Mesenchymal stem cell (in vitro differentiated cells and primary cell): ENCODE measurements around the gene TMSB4X.
"Not testable (repeated sequence)": the region's sequence is repeated elsewhere in the genome, so short reads cannot be mapped to it uniquely, and the experiment has no call there.

Experiments
- DNase-seq: peaks from one replicate; pipeline ENCODE4 v3.0.0-alpha.2; 2013
- H2AFZ ChIP-seq: one replicate; pipeline ENCODE4 v1.6.1; 2013; ENCODE audit warnings: low read depth, mild to moderate bottlenecking, control low read depth, inconsistent platforms, low read length, moderate library complexity
- H2AK5ac ChIP-seq: 2 replicates; pipeline ENCODE4 v1.6.1; 2013; ENCODE audit warnings: low read length, moderate library complexity, mild to moderate bottlenecking, inconsistent platforms; ENCODE audit not compliant: severe bottlenecking
- H2BK120ac ChIP-seq: one replicate; pipeline ENCODE4 v1.6.1; 2013; ENCODE audit warnings: low read depth, mild to moderate bottlenecking, inconsistent platforms, low read length, moderate library complexity
- H2BK12ac ChIP-seq, 2 experiments: one replicate each; pipeline ENCODE4 v1.6.1; 2013; ENCODE audit warnings: inconsistent platforms in 2 of 2, low read length in 2 of 2, mild to moderate bottlenecking in 2 of 2, moderate library complexity in 2 of 2, control low read depth in 1 of 2
- H2BK15ac ChIP-seq: one replicate; pipeline ENCODE4 v1.6.1; 2013; ENCODE audit warnings: mild to moderate bottlenecking, low read depth, inconsistent platforms; ENCODE audit not compliant: poor library complexity, severe bottlenecking
- H2BK5ac ChIP-seq: 2 replicates; pipeline ENCODE4 v1.6.1; 2013; ENCODE audit warnings: low read depth, mild to moderate bottlenecking, low read length, control low read depth, inconsistent platforms; ENCODE audit not compliant: poor library complexity, severe bottlenecking
- H3K14ac ChIP-seq, 2 experiments: one replicate each; pipeline ENCODE4 v1.6.1; 2013; ENCODE audit warnings: inconsistent platforms in 2 of 2, low read length in 2 of 2, control low read depth in 1 of 2, mild to moderate bottlenecking in 1 of 2, moderate library complexity in 1 of 2
- H3K18ac ChIP-seq, 2 experiments: one replicate each; pipeline ENCODE4 v1.6.1; 2013; ENCODE audit warnings: inconsistent platforms in 2 of 2, low read length in 2 of 2, control low read depth in 1 of 2, low read depth in 1 of 2, mild to moderate bottlenecking in 1 of 2
- H3K23ac ChIP-seq, 2 experiments: one replicate each; pipeline ENCODE4 v1.6.1; 2013; ENCODE audit warnings: inconsistent platforms in 2 of 2, low read length in 2 of 2, mild to moderate bottlenecking in 2 of 2, moderate library complexity in 2 of 2, control low read depth in 1 of 2
- H3K27ac ChIP-seq: 2 replicates; pipeline ENCODE4 v1.5.1; 2013; ENCODE audit warnings: mild to moderate bottlenecking, moderate library complexity, low read length, control low read depth, inconsistent platforms; ENCODE audit not compliant: poor library complexity, severe bottlenecking
- H3K27me3 ChIP-seq, 2 experiments: 2 replicates each; pipeline versions ENCODE4 v1.6.1 to v1.7.0; 2013; ENCODE audit warnings: low read length in 2 of 2, mild to moderate bottlenecking in 2 of 2, moderate library complexity in 2 of 2, control low read depth in 1 of 2, inconsistent platforms in 1 of 2; ENCODE audit not compliant: control insufficient read depth in 1 of 2, insufficient read depth in 1 of 2
- H3K36me3 ChIP-seq, 2 experiments: 2 replicates each; pipeline versions ENCODE4 v1.6.1 to v1.7.0; 2013; ENCODE audit warnings: low read length in 2 of 2, control low read depth in 1 of 2, inconsistent platforms in 1 of 2, low read depth in 1 of 2, mild to moderate bottlenecking in 1 of 2; ENCODE audit not compliant: insufficient read depth in 2 of 2, control insufficient read depth in 1 of 2
- H3K4ac ChIP-seq, 2 experiments: one replicate each; pipeline ENCODE4 v1.6.1; 2013; ENCODE audit warnings: inconsistent platforms in 2 of 2, low read length in 2 of 2, mild to moderate bottlenecking in 2 of 2, moderate library complexity in 2 of 2, control low read depth in 1 of 2, low read depth in 1 of 2
- H3K4me1 ChIP-seq: 2 replicates; pipeline ENCODE4 v1.6.1; 2013; ENCODE audit warnings: low read depth, low read length, control low read depth; ENCODE audit not compliant: control insufficient read depth, insufficient read depth
- H3K4me2 ChIP-seq: 2 replicates; pipeline ENCODE4 v1.6.1; 2013; ENCODE audit warnings: low read length, mild to moderate bottlenecking, inconsistent platforms; ENCODE audit not compliant: poor library complexity, severe bottlenecking
- H3K4me3 ChIP-seq, 2 experiments: 2 replicates each; pipeline versions ENCODE4 v1.5.1 to v1.7.0; 2013; ENCODE audit warnings: low read length in 2 of 2, mild to moderate bottlenecking in 2 of 2, control low read depth in 1 of 2, low read depth in 1 of 2; ENCODE audit not compliant: insufficient read depth in 1 of 2
- H3K79me1 ChIP-seq: replicated peaks from 2 replicates; pipeline ENCODE4 v1.6.1; 2013; ENCODE audit warnings: mild to moderate bottlenecking, control low read depth, low read length, inconsistent platforms; ENCODE audit not compliant: poor library complexity, severe bottlenecking
- H3K9ac ChIP-seq: 2 replicates; pipeline ENCODE4 v1.7.0; 2013; ENCODE audit warnings: mild to moderate bottlenecking, low read length, moderate library complexity
- H3K9me3 ChIP-seq: 2 replicates; pipeline ENCODE4 v1.7.0; 2013; ENCODE audit warnings: mild to moderate bottlenecking, low read length; ENCODE audit not compliant: control insufficient read depth
- H4K8ac ChIP-seq: one replicate; pipeline ENCODE4 v1.6.1; 2013; ENCODE audit warnings: inconsistent platforms, mild to moderate bottlenecking, low read length, moderate library complexity
- H4K91ac ChIP-seq: one replicate; pipeline ENCODE4 v1.6.1; 2013; ENCODE audit warnings: mild to moderate bottlenecking, low read length, inconsistent platforms
- WGBS: methylation state at CpG from one replicate; pipeline ENCODE4 v1.1.7; 2013; ENCODE audit warnings: mixed read lengths; 5-methylcytosine and 5-hydroxymethylcytosine counted together

The TMSB4X gene

DNA sequence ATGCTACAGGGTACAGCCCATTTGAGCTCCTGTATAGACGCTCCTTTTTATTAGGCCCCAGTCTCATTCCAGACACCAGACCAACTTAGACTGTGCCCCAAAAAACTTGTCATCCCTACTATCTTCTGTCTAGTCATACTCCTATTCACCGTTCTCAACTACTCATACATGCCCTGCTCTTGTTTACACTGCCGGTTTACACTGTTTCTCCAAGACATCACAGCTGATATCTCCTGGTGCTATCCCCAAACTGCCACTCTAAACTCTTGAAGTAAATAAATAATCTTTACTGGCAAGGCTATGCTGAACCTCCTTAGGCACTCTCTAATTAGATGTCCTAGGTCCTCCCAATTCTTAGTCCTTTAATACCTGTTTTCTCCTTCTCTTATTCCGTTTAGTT lies 30.5 kb upstream of the TMSB4X start:
- not testable (repeated sequence) for H3K23ac ChIP-seq, H3K18ac ChIP-seq, H3K9me3 ChIP-seq, H2BK120ac ChIP-seq, H3K4me3 ChIP-seq, H2BK12ac ChIP-seq, H3K4ac ChIP-seq, H3K14ac ChIP-seq, H2BK5ac ChIP-seq, H2AFZ ChIP-seq, H2AK5ac ChIP-seq, H3K4me1 ChIP-seq, H3K36me3 ChIP-seq, H3K27ac ChIP-seq, H4K8ac ChIP-seq, H4K91ac ChIP-seq, H3K4me2 ChIP-seq, H3K79me1 ChIP-seq, DNase-seq, H2BK15ac ChIP-seq, H3K9ac ChIP-seq
- H3K27me3 ChIP-seq: peaks cover 0 to 11% of the 10 kb centered on the region in 2 experiments
- 42% methylated on average over 3 of the region's 4 CpGs for WGBS

DNA sequence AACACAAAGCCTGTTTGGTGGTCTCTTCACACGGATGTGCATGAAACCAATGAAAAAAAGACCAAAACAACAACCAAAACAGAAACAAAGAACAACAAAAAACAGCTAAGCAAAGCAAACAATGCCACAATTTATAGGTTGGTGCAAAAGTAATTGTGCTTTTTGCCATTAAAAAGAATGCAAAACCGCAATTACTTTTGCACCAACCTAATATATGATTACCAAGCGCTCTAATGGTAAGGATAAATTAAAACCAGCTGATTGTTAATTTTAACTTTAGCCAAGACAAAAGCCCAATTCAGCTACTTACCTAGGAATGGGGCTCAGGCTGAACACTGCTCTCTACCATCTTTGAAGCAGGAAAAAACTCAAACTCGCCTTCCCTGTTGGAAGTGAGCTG lies 29.4 kb upstream of the TMSB4X start:
- H3K27ac ChIP-seq: no peak overlapping the region
- no peak overlapping the region for H3K18ac ChIP-seq
- no peak overlapping the region for H2AK5ac ChIP-seq
- peaks cover 2% of the 10 kb centered on the region for H3K4me1 ChIP-seq
- H3K9me3 ChIP-seq: no peaks in the 10 kb centered on the region
- H3K36me3 ChIP-seq: no peaks in the 10 kb centered on the region
- no peak overlapping the region for H3K14ac ChIP-seq
- H3K9ac ChIP-seq: no peak overlapping the region
- no peak overlapping the region for H2AFZ ChIP-seq
- H2BK5ac ChIP-seq: no peak overlapping the region
- H3K79me1 ChIP-seq: no peaks in the 10 kb centered on the region
- no peak overlapping the region for H4K8ac ChIP-seq
- no peak overlapping the region for H3K23ac ChIP-seq
- DNase-seq: no peak
- WGBS: no CpG with 5 or more reads among the region's 4 CpGs
- H3K4me2 ChIP-seq: no peak overlapping the region
- no peak overlapping the region for H4K91ac ChIP-seq
- H2BK15ac ChIP-seq: no peak overlapping the region
- H3K4me3 ChIP-seq: no peak overlapping the region
- H3K27me3 ChIP-seq: peaks cover 0 to 11% of the 10 kb centered on the region in 2 experiments
- H2BK120ac ChIP-seq: no peak overlapping the region
- no peak overlapping the region for H3K4ac ChIP-seq
- H2BK12ac ChIP-seq: no peak overlapping the region

DNA sequence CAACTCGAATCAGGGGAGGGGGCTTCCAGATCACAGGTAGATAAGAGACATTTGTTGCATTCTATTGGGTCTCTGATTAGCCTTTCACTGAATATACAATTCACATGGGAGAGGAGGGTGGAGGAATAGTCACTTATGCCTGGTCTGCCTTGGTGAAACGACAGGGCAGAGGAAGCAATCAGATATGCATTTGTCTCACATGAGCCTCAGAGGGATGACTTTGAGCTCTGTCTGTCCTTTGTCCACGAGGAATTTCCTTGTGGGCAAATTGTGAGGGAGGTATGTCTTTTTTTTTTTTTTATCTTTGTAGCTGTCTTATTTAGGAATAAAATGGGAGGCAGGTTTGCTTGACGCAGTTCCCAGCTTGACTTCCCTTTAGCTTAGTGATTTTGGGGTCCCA lies 28.5 kb upstream of the TMSB4X start:
- Histone ChIP-seq H2AK5ac (peak overlapping the region; percentile 21), H3K4me3 (no peak overlapping the region), H3K23ac (no peak overlapping the region), H3K4ac (peak overlapping the region in 1 of 2 experiments; percentile 16), H3K27ac (no peak overlapping the region), H4K8ac (no peak overlapping the region), H3K9me3 (no peaks in the 10 kb centered on the region), H2BK5ac (no peak overlapping the region), H3K4me2 (no peak overlapping the region), H4K91ac (no peak overlapping the region), H3K79me1 (no peaks in the 10 kb centered on the region), H2BK15ac (no peak overlapping the region), H3K9ac (peak overlapping the region; percentile 39), H2BK120ac (no peak overlapping the region), H3K4me1 (peaks cover 2% of the 10 kb centered on the region), H3K18ac (peak overlapping the region in 1 of 2 experiments; percentile 40), H3K14ac (no peak overlapping the region), H2AFZ (no peak overlapping the region), H3K36me3 (no peaks in the 10 kb centered on the region), H2BK12ac (no peak overlapping the region), H3K27me3 (peaks cover 0 to 11% of the 10 kb centered on the region in 2 experiments)
- WGBS: 72% methylated on average over 2 of the region's 4 CpGs
- DNase-seq: peak; percentile 13

DNA sequence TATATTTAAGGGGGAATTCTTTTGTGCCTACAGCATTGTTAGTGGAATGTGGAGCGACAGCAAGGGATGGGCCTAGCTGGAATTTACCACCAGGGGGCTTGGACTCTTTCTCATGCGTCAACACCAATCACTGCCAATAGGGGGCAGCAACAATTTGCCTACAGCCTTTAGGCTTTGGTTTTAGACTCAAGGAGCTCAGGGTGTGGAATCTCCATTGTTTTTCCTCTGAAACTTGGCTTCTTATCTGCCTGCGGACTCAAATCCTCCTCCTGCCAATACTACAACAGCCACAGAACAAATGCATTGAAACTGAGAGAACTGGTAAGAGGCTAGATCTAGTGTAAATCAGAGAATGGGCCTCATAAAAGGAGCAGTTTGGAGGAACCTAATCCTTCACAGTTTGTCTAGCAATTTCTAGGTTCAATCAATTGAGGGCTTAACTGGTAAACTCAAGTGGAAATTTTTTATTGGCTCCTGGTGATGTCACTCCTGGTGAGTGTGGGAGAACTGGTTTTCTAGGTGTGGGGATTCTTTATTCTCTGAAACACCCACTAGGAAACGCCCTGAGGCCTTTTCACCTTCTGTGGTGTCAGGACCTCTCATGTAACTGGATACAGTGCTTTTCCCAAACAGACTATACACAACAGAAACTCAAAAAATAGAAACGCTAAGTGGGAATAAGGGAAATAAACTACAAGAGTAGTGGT lies 27.9 kb upstream of the TMSB4X start:
- H2BK12ac ChIP-seq: no peak overlapping the region
- peak overlapping the region in 1 of 2 experiments; percentile 80 for H3K4ac ChIP-seq
- WGBS: 33% methylated on average over 3 of the region's 5 CpGs
- H3K9ac ChIP-seq: peak overlapping the region; percentile 82
- H2BK5ac ChIP-seq: peak overlapping the region; percentile 9
- H3K23ac ChIP-seq: no peak overlapping the region
- H3K4me2 ChIP-seq: no peak overlapping the region
- peaks cover 2% of the 10 kb centered on the region for H3K4me1 ChIP-seq
- no peak overlapping the region for H2AK5ac ChIP-seq
- no peak overlapping the region for H4K91ac ChIP-seq
- DNase-seq: peak; percentile 79
- no peaks in the 10 kb centered on the region for H3K36me3 ChIP-seq
- H3K9me3 ChIP-seq: no peaks in the 10 kb centered on the region
- no peak overlapping the region for H2AFZ ChIP-seq
- H3K27ac ChIP-seq: peak overlapping the region; percentile 84
- no peak overlapping the region for H4K8ac ChIP-seq
- H2BK15ac ChIP-seq: no peak overlapping the region
- H2BK120ac ChIP-seq: no peak overlapping the region
- H3K27me3 ChIP-seq: peaks cover 0 to 11% of the 10 kb centered on the region in 2 experiments
- no peak overlapping the region for H3K4me3 ChIP-seq
- H3K18ac ChIP-seq: no peak overlapping the region
- H3K79me1 ChIP-seq: no peaks in the 10 kb centered on the region
- H3K14ac ChIP-seq: no peak overlapping the region
